Measurements from ENCODE around the gene TUFT1. TPM values are rescaled to one million over a fixed set of nuclear protein-coding genes. Genes with fewer than 3 reads are reported as not detected.

The TUFT1 gene
- total RNA-seq, 1 experiment from 2014 or later, result 12.3 TPM

- Histone ChIP-seq H3K79me2 (ENCODE audit: insufficient read depth, low read length) (peaks cover 82% of the 10 kb centered on the region), H3K9me2 (ENCODE audit: insufficient read depth) (no peaks in the 10 kb centered on the region), H3K4me3 (replicated peaks in 1 of 2; ENCODE audit: low read depth in 1 of 2, low read length in 2 of 2) (no peak overlapping the region), H3K4me2 (ENCODE audit: low read length) (no peak overlapping the region), H3K9me3 (ENCODE audit: control insufficient read depth in 1 of 2, insufficient read depth in 1 of 2, low read depth in 1 of 2, low read length in 2 of 2) (no peaks in the 10 kb centered on the region), H3K36me3 (ENCODE audit: control insufficient read depth in 1 of 2, insufficient read depth in 2 of 2, low read length in 2 of 2) (0 out of 4 replicates have a peak, but pooled peaks cover 0 to 2% of the 10 kb centered on the region in 2 experiments), H3K4me1 (ENCODE audit: control insufficient read depth in 1 of 2, insufficient read depth in 2 of 2, low read length in 2 of 2) (peaks cover 16 to 34% of the 10 kb centered on the region in 2 experiments; a peak in 3 of 4 replicates), H3K9ac (ENCODE audit: low read length) (no peak overlapping the region), H3K27ac (ENCODE audit: low read depth, low read length) (no peak overlapping the region), H2AFZ (ENCODE audit: low read depth, low read length, poor library complexity, severe bottlenecking) (no peak overlapping the region), H4K20me1 (ENCODE audit: insufficient read depth) (no peaks in the 10 kb centered on the region), H3K27me3 (ENCODE audit: insufficient read depth, low read length) (no peaks in the 10 kb centered on the region)
- intact Hi-C loops (cut with micrococcal nuclease), result no loop called here
- DNase-seq (ENCODE audit: low read depth, low spot score), result no peak
- ATAC-seq, result no peak
- CTCF ChIA-PET, result no interaction called here
- POLR2A ChIA-PET, result no interaction called here
- no TSS peak for BruUV-seq (replicated peaks)
- TF ChIP-seq TCF7L2 (IDR thresholded peaks at IDR 0.05; ENCODE audit: borderline replicate concordance, extremely low read depth, insufficient read depth, insufficient read length), result no peak
- no peak for TF ChIP-seq SP1 (IDR thresholded peaks at IDR 0.05; ENCODE audit: low read depth)
- no peak for TF ChIP-seq EZH2 (IDR thresholded peaks at IDR 0.05)
- no peak for TF ChIP-seq CBX3 (IDR thresholded peaks at IDR 0.05; ENCODE audit: low read depth)
- TF ChIP-seq EZH2phosphoT487 (IDR thresholded peaks at IDR 0.05; ENCODE audit: borderline replicate concordance), result no peak
- no peak for TF ChIP-seq FOSL1 (IDR thresholded peaks at IDR 0.05; ENCODE audit: low read depth)
- no peak for TF ChIP-seq MAX (IDR thresholded peaks at IDR 0.05)
- no peak for TF ChIP-seq JUND (IDR thresholded peaks at IDR 0.05)
- no peak for TF ChIP-seq EGR1 (IDR thresholded peaks at IDR 0.05; ENCODE audit: low read depth)
- no peak for TF ChIP-seq YY1 (IDR thresholded peaks at IDR 0.05; ENCODE audit: extremely low read depth, insufficient replicate concordance, low read depth, low read length)
- no peak for TF ChIP-seq CEBPB (IDR thresholded peaks at IDR 0.05; ENCODE audit: low read depth)
- no peak for TF ChIP-seq ELF1 (IDR thresholded peaks at IDR 0.05; ENCODE audit: borderline replicate concordance, low read depth)
- TF ChIP-seq ATF3 (IDR thresholded peaks at IDR 0.05), result no peak
- no peak for TF ChIP-seq RAD21 (IDR thresholded peaks at IDR 0.05; ENCODE audit: low read depth)
- TF ChIP-seq ZFX (IDR thresholded peaks at IDR 0.05), result no peak
- TF ChIP-seq ZBTB33 (IDR thresholded peaks at IDR 0.05; ENCODE audit: extremely low read depth, insufficient replicate concordance, low read length), result no peak
- no peak for TF ChIP-seq POLR2A (IDR thresholded peaks at IDR 0.05; ENCODE audit: borderline replicate concordance, extremely low read depth, insufficient read depth, insufficient read length)
- TF ChIP-seq POLR2AphosphoS5 (IDR thresholded peaks at IDR 0.05; ENCODE audit: low read depth, low read length), result no peak
- no peak for TF ChIP-seq REST (IDR thresholded peaks at IDR 0.05; ENCODE audit: low read depth)
- no peak for TF ChIP-seq ZNF274 (IDR thresholded peaks at IDR 0.05; ENCODE audit: low read depth, low read length)
- RAD21 ChIA-PET (ENCODE audit: low non-redundant PET in 1 of 2, low total read pairs in 2 of 2, uncharacterized antibody in 2 of 2, unreplicated experiment in 2 of 2), result no interaction called here
Measured at GRCh38 chr1:151618003-151618402, 77.9 kb downstream of the TUFT1 start.
